Endothelial cell of umbilical vein (primary cell): ENCODE data around the gene FAM53A. TPM values are rescaled to one million over a fixed set of nuclear protein-coding genes. Genes with fewer than 3 reads are reported as not detected.

Experiments
- BruUV-seq: library from RNA; stranded (reverse); fragments of 400-500 nt; replicated peaks from 2 replicates; lab custom pipeline; 2021; lab: Mats Ljungman, UMichigan
- CTCF ChIA-PET: fragments of 300-600, 350-600 bp; sonication (Branson Sonifier 250); formaldehyde crosslinking; loops from one replicate; lab custom pipeline; 2021; ENCODE audit warnings: antibody characterized with exemption, inconsistent platforms; lab: Charles Lee
- POLR2A ChIA-PET: fragments of 300-600, 350-600 bp; sonication (Branson Sonifier 250); formaldehyde crosslinking; loops from one replicate; lab custom pipeline; 2021; ENCODE audit warnings: antibody characterized with exemption, inconsistent platforms; lab: Charles Lee
- DNase-seq: peaks from one replicate; pipeline ENCODE4 v3.0.0-alpha.2; 2011; ENCODE audit warnings: low read depth, low spot score
- FAIRE-seq: peaks from 2 replicates; lab custom pipeline; 2011; peaks lifted over from hg19 to GRCh38; lab: Jason Lieb, UNC
- H2AFZ ChIP-seq: 2 replicates; pipeline ENCODE4 v1.6.0; 2012; ENCODE audit warnings: low read depth, low read length, control low read depth, inconsistent platforms
- H3K27ac ChIP-seq: 2 replicates; pipeline ENCODE4 v1.5.1; 2011; ENCODE audit warnings: low read depth, mild to moderate bottlenecking, control low read depth, low read length, moderate library complexity; ENCODE audit not compliant: insufficient read depth
- H3K27me3 ChIP-seq, 2 experiments: 2 replicates each; pipeline versions ENCODE4 v1.6.0 to v1.6.1; 2011; ENCODE audit warnings: low read length in 2 of 2, mixed read lengths in 1 of 2; ENCODE audit not compliant: control insufficient read depth in 2 of 2, insufficient read depth in 2 of 2
- H3K36me3 ChIP-seq, 2 experiments: 2 replicates in 1 of 2; 3 replicates in 1 of 2; pipeline ENCODE4 v1.5.1; 2011; ENCODE audit warnings: low read length in 2 of 2, mild to moderate bottlenecking in 1 of 2, moderate library complexity in 1 of 2; ENCODE audit not compliant: control insufficient read depth in 2 of 2, insufficient read depth in 2 of 2; ENCODE audit errors: extremely low read depth in 1 of 2
- H3K4me1 ChIP-seq: 3 replicates; pipeline ENCODE4 v1.5.1; 2011; ENCODE audit warnings: mild to moderate bottlenecking, low read length; ENCODE audit not compliant: control insufficient read depth, insufficient read depth; ENCODE audit errors: extremely low read depth
- H3K4me2 ChIP-seq: 2 replicates; pipeline ENCODE4 v1.6.1; 2011; ENCODE audit warnings: low read length, control low read depth, mixed read lengths; ENCODE audit not compliant: insufficient read depth
- H3K4me3 ChIP-seq, 3 experiments: fragments of 200-600 bp in 1 of 3; sonication (generic), shearing (Covaris generic) in 1 of 3; replicated peaks in 1 of 3; 2 replicates each; pipeline ENCODE4 v1.5.1; 2011 to 2016; ENCODE audit warnings: control low read depth in 3 of 3, low read length in 3 of 3, mild to moderate bottlenecking in 2 of 3, inconsistent platforms in 1 of 3, low read depth in 1 of 3, moderate library complexity in 1 of 3; ENCODE audit not compliant: insufficient read depth in 1 of 3
- H3K79me2 ChIP-seq: 2 replicates; pipeline ENCODE4 v1.6.0; 2012; ENCODE audit warnings: low read length, inconsistent platforms; ENCODE audit not compliant: control insufficient read depth, insufficient read depth
- H3K9ac ChIP-seq: replicated peaks from 2 replicates; pipeline ENCODE3; 2011; ENCODE audit warnings: low read length, control low read depth; ENCODE audit not compliant: insufficient read depth; ENCODE audit errors: extremely low read depth
- H3K9me1 ChIP-seq: replicated peaks from 3 replicates; pipeline ENCODE4 v1.6.0; 2011; ENCODE audit warnings: mild to moderate bottlenecking, low read length; ENCODE audit not compliant: control insufficient read depth, insufficient read depth; ENCODE audit errors: extremely low read depth
- H3K9me3 ChIP-seq: replicated peaks from 2 replicates; pipeline ENCODE4 v1.5.1; 2012; ENCODE audit warnings: low read length, inconsistent platforms; ENCODE audit not compliant: control insufficient read depth, insufficient read depth
- H4K20me1 ChIP-seq: replicated peaks from 2 replicates; pipeline ENCODE3; 2011; ENCODE audit warnings: mild to moderate bottlenecking, low read length; ENCODE audit not compliant: control insufficient read depth, insufficient read depth; ENCODE audit errors: extremely low read depth
- EZH2 ChIP-seq: IDR thresholded peaks from 2 replicates; pipeline ENCODE4 v1.6.1; 2012; ENCODE audit warnings: borderline replicate concordance, low read depth, mild to moderate bottlenecking, moderate library complexity, low read length, inconsistent platforms; ENCODE audit not compliant: severe bottlenecking
- FOS ChIP-seq: IDR thresholded peaks from 2 replicates; pipeline ENCODE4 v1.6.1; 2011; ENCODE audit warnings: mild to moderate bottlenecking, low read length, moderate library complexity, borderline replicate concordance; ENCODE audit not compliant: insufficient read depth
- GATA2 ChIP-seq: IDR thresholded peaks from 2 replicates; pipeline ENCODE4 v1.7.0; 2011; ENCODE audit warnings: low read depth, mild to moderate bottlenecking, moderate library complexity, mixed read lengths, low read length; ENCODE audit not compliant: insufficient read length, insufficient read depth
- JUN ChIP-seq: IDR thresholded peaks from 2 replicates; pipeline ENCODE4 v1.6.1; 2011; ENCODE audit warnings: borderline replicate concordance, low read depth; ENCODE audit not compliant: insufficient read length, insufficient read depth
- MYC ChIP-seq: IDR thresholded peaks from one replicate; pipeline ENCODE4 v1.6.1; 2011; ENCODE audit warnings: mild to moderate bottlenecking, low read depth, low read length
- POLR2A ChIP-seq: IDR thresholded peaks from 2 replicates; pipeline ENCODE4 v1.6.1; 2012; ENCODE audit warnings: low read depth, mild to moderate bottlenecking, control low read depth, low read length
- POLR2AphosphoS5 ChIP-seq: IDR thresholded peaks from 2 replicates; pipeline ENCODE4 v1.6.1; 2012; ENCODE audit warnings: low read depth, mild to moderate bottlenecking, control low read depth, low read length, moderate library complexity; ENCODE audit not compliant: insufficient read depth
- dilution Hi-C: fragments of 300-500 bp; cut with MboI; formaldehyde crosslinking; loops from one replicate; pipeline ENCODE4 v1.15.0; 2019; ENCODE audit warnings: low sequenced_read_pairs; ENCODE audit not compliant: extremely low pct_ligation_motif_present
- intact Hi-C: fragments of 100-400 bp; cut with micrococcal nuclease; formaldehyde crosslinking; loops from one replicate; pipeline ENCODE4 v1.10.0; 2022
- polyA plus RNA-seq, 4 experiments: library from polyadenylated mRNA; depleted of rRNA in 3 of 4; stranded (reverse) in 3 of 4; unstranded in 1 of 4; fragments of >200 nt; gene quantifications; 2 replicates each; pipeline versions ENCODE4 v1.2.1 to v1.2.3, GENCODE V29; 2011 to 2012; ENCODE audit warnings: missing spikeins in 1 of 4
- total RNA-seq: library from RNA; stranded (reverse); gene quantifications from 2 replicates; pipeline ENCODE4 v1.2.3, GENCODE V29; 2021
- TF ChIP-seq, protein P1 (sequence below), 2 donors: IDR thresholded peaks; 1 replicate in 1 of 2; 2 replicates in 1 of 2; pipeline ENCODE4 v1.5.1; 2011; ENCODE audit warnings: low read length in 2 of 2, mild to moderate bottlenecking in 2 of 2, moderate library complexity in 2 of 2, control low read depth in 1 of 2, inconsistent platforms in 1 of 2, low read depth in 1 of 2; ENCODE audit not compliant: insufficient read depth in 1 of 2; ENCODE audit errors: extremely low read depth in 1 of 2
- TF ChIP-seq, protein P2 (sequence below): IDR thresholded peaks from 2 replicates; pipeline ENCODE4 v1.6.1; 2011; ENCODE audit not compliant: insufficient read depth, insufficient read length

FAM53A gene
- total and polyA plus RNA-seq, 2 donors (not counting 3 experiments of a cell fraction or from before 2014, with no cell fraction given): 1.3 to 1.7 TPM

DNA sequence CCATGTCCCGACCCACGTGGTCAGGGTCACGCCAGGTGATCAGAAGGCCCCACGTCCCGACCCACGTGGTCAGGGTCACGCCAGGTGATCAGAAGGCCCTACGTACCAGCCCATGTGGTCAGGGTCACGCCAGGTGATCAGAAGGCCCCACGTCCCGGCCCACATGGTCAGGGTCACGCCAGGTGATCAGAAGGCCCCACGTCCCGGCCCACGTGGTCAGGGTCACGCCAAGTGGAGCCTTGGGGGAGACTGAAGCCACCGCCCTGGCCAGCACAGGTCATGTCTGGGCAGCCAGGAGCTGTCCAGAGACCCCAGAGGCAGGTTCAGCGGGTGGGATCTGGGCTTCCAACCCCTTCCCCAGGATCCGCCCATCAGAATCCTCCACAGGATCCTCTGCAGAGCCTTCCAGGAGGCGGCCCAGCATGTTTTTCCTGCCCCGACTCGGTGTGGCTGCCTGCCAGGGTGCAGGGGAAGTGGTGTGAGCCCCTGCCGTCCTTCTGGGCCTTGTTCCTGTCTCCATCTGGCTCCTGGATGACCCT lies 58.4 kb downstream of the FAM53A start:
- POLR2A ChIA-PET: no interaction called here
- no peak for FAIRE-seq
- Histone ChIP-seq H3K79me2 (no peaks in the 10 kb centered on the region), H2AFZ (no peak overlapping the region), H3K4me2 (no peak overlapping the region), H3K9me1 (no peaks in the 10 kb centered on the region), H3K4me1 (no peaks in the 10 kb centered on the region), H3K9me3 (no peaks in the 10 kb centered on the region), H3K27ac (no peak overlapping the region), H4K20me1 (no peaks in the 10 kb centered on the region), H3K36me3 (no peaks in the 10 kb centered on the region), H3K27me3 (no peaks in the 10 kb centered on the region), H3K9ac (no peak overlapping the region), H3K4me3 (no peak overlapping the region)
- dilution Hi-C loops (no loop called here), intact Hi-C loops (no loop called here)
- BruUV-seq: no TSS peak
- CTCF ChIA-PET: no interaction called here
- TF ChIP-seq, protein P1, sequence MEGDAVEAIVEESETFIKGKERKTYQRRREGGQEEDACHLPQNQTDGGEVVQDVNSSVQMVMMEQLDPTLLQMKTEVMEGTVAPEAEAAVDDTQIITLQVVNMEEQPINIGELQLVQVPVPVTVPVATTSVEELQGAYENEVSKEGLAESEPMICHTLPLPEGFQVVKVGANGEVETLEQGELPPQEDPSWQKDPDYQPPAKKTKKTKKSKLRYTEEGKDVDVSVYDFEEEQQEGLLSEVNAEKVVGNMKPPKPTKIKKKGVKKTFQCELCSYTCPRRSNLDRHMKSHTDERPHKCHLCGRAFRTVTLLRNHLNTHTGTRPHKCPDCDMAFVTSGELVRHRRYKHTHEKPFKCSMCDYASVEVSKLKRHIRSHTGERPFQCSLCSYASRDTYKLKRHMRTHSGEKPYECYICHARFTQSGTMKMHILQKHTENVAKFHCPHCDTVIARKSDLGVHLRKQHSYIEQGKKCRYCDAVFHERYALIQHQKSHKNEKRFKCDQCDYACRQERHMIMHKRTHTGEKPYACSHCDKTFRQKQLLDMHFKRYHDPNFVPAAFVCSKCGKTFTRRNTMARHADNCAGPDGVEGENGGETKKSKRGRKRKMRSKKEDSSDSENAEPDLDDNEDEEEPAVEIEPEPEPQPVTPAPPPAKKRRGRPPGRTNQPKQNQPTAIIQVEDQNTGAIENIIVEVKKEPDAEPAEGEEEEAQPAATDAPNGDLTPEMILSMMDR (IDR thresholded peaks at IDR 0.05; ENCODE audit: extremely low read depth in 1 of 2, insufficient read depth in 1 of 2, low read depth in 1 of 2, low read length in 2 of 2): no peak
- no peak for TF ChIP-seq GATA2
- TF ChIP-seq POLR2AphosphoS5: no peak
- no peak for TF ChIP-seq EZH2
- DNase-seq: no peak

DNA sequence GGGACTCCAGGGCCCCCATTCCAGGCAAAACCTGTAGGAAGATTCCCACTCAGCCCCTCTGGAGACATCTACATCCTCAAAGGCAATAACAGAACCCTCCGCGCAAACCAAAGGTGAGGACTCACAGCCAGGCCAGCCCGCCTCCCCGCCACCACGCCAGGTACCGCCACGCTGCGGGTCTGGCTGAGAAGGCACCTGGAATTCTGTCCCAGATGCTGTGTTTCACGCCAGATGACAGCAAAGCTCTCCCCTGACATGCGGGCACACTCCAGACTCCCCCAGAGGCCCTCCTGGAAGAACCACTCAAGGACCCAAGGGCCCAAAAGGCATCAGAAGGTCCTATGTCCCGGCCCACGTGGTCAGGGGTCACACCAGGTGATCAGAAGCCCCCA lies 59.6 kb downstream of the FAM53A start:
- intact Hi-C loops (no loop called here), dilution Hi-C loops (no loop called here)
- H3K4me2 ChIP-seq: no peak overlapping the region
- POLR2A ChIA-PET: no interaction called here
- H3K27ac ChIP-seq: no peak overlapping the region
- no peak for FAIRE-seq
- CTCF ChIA-PET: no interaction called here
- no peaks in the 10 kb centered on the region for H3K79me2 ChIP-seq
- BruUV-seq: no TSS peak
- no peak overlapping the region for H3K4me3 ChIP-seq
- TF ChIP-seq GATA2 (no peak), MYC (no peak), JUN (no peak), POLR2AphosphoS5 (no peak), POLR2A (no peak), EZH2 (no peak), FOS (no peak)
- TF ChIP-seq, protein P1 (IDR thresholded peaks at IDR 0.05; ENCODE audit: extremely low read depth in 1 of 2, insufficient read depth in 1 of 2, low read depth in 1 of 2, low read length in 2 of 2): no peak
- TF ChIP-seq, protein P2, sequence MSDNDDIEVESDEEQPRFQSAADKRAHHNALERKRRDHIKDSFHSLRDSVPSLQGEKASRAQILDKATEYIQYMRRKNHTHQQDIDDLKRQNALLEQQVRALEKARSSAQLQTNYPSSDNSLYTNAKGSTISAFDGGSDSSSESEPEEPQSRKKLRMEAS: no peak
- no peaks in the 10 kb centered on the region for H3K9me3 ChIP-seq
- H3K27me3 ChIP-seq: no peaks in the 10 kb centered on the region
- no peaks in the 10 kb centered on the region for H3K4me1 ChIP-seq
- no peaks in the 10 kb centered on the region for H4K20me1 ChIP-seq
- DNase-seq: no peak
- no peaks in the 10 kb centered on the region for H3K9me1 ChIP-seq
- H3K36me3 ChIP-seq: no peaks in the 10 kb centered on the region
- no peak overlapping the region for H3K9ac ChIP-seq
- no peak overlapping the region for H2AFZ ChIP-seq
